NCI-H1436 (cell line): ENCODE results near the gene BTBD1.
A peak's percentile ranks its signal among the peaks of the same experiment; 100 is the strongest.

ENCODE experiments used
- DNase-seq: peaks from one replicate; lab custom pipeline; 2025; lab: John Stamatoyannopoulos, UW

Gene BTBD1

GRCh38 chr15:83066734-83067637 lies at the start of gene BTBD1:
Gene BTBD1, minus strand, starts transcription at chr15:83067252. Its CDS starts 101 bp downstream, at chr15:83067151.
- peak; percentile 82 for DNase-seq

DNA sequence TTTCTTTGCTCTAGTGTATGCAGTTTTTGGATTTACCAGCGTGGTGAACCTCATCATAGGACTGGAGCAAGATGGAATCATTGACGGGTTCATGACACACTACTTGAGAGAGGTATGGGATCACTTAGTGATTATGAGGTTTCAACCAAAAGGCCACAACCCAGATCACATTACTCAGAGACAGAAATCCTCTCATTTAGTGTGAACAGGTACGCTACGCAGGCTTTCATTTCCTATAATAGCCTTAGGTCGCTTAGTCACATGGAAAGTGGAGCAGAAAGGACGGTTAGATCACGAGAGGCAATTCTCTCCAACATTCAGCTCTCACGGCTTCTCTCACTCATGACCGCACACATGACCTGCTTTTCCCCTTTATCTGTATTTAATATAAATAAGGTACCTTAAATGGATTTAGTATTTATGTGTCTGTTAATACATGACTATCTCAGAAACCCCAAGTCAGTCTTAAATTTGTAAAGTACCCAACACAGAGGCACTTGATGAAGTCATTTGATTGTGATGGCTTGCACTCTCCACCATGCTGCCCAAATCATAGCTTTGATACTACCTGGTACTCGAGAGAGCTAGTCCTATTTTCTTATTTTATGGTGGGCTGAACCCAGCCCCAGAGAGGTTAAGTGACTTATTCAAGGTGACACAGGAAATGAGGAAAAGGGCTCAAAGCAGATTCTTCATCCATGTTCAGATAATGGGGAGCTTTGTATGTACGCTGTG lies 48.9 kb upstream of the BTBD1 start:
- no peak for DNase-seq

GRCh38 chr15:83115410-83115809 lies 48.4 kb upstream of the BTBD1 start:
- DNase-seq: no peak

DNA sequence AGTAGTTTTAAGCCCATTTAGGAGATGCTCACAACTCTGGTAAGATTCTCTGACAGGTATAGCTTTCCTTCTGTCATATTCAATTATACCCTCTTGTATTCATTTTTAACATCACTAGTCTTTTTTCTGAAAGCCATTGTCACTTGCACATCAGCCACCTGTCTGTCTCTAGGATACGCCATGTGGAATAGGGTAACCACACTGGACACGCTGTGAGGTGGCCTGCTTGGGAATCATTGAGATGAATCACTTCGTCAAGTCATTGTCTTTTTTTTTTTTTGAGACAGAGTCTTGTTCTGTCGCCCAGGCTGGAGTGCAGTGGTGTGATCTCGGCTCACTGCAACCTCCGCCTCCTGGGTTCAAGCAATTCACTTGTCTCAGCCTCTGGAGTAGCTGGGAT lies 47.8 kb upstream of the BTBD1 start:
- DNase-seq: no peak

DNA sequence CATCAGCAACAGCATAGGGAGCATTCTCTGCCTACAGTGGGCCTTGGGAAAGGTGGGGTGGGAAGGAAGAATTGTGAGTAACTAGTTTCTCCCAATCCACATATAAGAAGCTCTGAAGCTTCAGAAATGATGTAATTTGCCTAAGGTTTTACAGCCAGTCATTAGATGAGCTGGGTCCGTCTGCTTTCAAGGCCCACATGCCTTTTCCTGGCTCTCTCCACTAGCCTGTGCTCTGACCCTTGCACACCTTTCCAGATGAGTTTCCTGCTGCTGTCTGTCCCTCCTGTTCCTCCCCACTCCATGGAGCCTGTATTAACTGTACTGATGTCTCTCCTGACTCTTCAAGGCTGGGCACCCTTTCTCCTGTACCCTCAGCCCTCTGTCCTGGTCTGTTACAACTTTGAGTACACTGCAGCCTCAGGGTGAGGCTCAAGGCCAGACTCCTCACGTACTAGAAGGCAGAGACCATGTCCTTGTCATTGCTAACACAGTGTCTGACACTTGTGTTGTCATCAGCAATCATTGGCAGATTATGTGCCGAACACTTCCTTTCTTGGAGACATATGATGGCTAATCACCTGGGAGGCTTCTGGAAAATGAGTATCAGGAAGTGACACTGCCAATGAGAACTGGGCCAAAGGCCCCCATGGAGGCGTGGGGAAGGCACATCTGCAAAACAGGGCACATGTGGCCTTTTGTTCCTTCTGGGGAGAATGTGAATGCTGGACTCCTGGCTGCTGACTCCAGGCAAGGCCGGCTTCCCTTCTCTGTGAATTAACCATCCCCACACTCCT lies 47.0 kb upstream of the BTBD1 start:
- DNase-seq: no peak

- DNase-seq: no peak
Observed at GRCh38 chr15:83112956-83113299, 45.9 kb upstream of the BTBD1 start.

DNA sequence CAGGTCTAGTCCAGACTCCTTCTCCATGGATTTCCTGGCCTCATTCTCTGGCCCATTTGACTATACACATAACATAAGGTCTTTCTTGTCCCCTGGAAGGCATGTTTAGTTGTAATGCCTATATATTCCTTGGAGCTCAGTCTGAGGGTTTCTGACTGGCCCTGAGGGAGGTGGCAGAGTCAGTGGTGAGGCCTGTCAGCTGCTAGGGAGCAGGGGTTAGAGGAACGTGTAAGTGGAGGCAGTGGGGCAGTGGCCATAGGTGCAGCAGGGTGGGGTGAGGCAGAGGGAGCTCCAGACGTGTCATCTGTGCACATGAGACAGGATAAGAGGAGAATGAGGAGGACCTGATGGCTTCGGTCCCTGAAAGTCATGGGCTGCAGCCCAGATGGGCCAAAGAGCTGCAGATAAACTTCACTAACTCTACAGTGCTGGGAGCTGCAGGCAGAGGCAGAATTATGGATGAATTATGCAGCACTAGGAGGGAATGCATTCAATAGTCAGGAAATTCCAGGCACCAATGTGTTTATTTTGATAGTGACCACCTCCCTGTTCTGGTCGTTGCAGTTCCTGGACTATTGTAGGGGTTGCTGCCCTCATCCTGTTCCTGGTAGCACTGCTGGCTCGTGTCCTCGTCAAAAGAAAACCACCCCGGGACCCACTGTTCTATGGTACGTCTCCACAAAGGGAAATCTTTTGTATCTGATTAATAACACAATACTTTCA lies 45.3 kb upstream of the BTBD1 start:
- DNase-seq: no peak

- DNase-seq: no peak
Observed at GRCh38 chr15:83111149-83111548, 44.1 kb upstream of the BTBD1 start.

DNA sequence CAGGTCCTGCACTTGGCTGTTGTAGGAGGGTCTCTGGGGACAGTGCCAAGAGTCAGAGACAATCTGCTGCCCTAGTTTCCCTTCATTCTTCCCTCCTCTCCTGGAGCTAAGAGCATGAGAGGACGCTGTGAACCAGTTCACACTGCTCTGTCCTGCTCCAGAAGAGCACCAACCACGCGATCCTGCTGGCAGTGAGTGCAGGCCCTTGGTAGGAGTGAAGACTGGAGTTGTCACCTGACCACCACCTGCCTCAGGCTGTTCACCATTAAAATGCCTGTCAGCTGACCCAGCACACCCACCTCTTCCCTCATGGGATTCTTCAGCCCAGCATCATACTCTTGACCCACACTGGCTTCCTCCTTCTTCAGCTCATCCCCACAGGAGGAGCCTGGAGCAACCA lies 43.3 kb upstream of the BTBD1 start:
- no peak for DNase-seq

- no peak for DNase-seq
Observed at GRCh38 chr15:83109532-83109931, 42.5 kb upstream of the BTBD1 start.

GRCh38 chr15:83108266-83109219 lies 41.5 kb upstream of the BTBD1 start:
- no peak for DNase-seq

DNA sequence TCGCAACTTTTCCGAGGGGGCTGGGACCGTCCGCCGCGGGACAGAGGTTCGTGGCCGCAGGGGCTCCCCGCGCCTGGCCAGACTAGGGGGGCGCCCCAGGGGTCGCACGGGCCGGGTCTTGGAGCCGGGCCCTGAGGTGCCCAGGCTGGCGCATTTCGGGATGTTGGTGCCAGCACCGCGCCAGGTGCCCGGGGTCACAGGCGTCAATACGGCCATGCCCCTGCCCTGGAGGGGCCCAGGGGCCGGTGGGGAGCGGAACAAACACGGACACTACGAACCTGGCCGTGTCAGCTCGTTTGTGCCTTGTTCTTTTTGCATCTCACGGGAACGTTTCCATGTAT lies 40.8 kb upstream of the BTBD1 start:
- DNase-seq: no peak

DNA sequence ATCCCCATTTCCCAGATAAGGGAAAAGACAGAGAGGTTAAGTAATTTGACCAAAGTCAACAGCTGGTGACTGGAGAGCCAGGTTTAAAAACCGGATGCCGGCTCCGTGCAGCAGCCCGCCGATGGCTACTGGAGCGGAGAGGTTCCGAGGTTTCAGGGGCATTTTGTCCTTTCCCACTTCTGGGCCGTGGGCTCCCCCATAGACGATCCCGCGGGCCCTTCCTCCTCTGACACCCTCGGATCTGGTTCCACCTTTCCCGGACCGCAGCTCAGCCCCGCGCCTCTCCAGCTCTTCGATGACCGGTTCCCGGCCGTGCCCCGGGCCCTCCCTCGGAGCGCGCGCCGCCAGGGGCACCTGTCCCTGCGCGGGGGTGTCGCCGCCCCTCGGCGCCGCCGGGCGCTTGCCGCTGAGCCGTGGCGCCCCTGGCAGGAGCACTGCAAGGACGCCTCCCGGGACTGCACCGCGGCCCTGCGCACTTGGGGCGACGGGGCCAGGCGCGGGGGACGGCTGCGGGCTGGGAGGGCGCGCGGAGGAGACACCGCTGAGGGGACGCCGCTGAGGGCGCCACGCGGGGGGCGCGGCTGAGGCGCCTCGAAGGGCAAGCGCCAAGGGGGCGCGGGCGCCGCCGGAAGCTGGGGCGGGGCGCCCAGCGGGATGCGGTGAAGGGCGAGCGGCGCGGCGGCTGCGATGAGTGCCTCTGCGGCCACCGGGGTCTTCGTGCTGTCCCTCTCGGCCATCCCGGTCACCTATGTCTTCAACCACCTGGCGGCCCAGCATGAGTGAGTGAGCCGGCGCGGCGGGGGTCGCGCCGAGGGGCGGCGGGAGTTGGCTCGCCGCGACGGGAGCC lies 40.2 kb upstream of the BTBD1 start, which contains the start of gene TM6SF1:
TM6SF1 (plus strand) TSS at position 652 of the 847 bp plus-strand sequence; CDS start at position 688, 36 bp downstream.
- no peak for DNase-seq

GRCh38 chr15:83105440-83105839 lies 38.4 kb upstream of the BTBD1 start:
- DNase-seq: no peak

- DNase-seq: no peak
Observed at GRCh38 chr15:83104141-83104540, 37.1 kb upstream of the BTBD1 start.

- no peak for DNase-seq
Observed at GRCh38 chr15:83102346-83102745, 35.3 kb upstream of the BTBD1 start.

DNA sequence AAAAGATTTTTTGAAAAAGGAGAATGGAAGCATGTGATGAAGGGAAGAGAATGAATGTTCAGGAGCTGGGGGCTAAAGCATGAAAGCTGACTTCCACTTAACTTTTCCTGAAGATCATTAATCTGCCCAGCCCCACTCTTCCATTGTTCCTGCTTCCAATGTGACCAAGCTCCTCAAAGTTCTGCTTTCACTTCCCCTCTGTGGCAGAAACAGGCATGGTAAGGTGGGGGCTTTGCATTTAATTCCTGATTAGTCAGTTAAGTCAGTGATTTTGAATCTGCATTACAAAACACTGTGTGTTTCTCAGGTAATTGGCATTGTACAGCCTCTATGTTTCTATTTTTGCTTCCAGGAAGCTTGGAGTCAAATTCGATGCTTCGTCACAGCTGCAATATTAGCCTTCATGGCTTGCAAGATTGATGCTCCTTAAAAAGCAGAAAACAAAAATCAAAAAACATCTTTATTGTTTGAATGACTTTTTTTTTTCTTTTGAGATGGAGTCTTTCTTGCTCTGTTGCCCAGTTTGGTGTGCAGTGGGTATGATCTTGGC lies 33.1 kb upstream of the BTBD1 start:
- DNase-seq: no peak

DNA sequence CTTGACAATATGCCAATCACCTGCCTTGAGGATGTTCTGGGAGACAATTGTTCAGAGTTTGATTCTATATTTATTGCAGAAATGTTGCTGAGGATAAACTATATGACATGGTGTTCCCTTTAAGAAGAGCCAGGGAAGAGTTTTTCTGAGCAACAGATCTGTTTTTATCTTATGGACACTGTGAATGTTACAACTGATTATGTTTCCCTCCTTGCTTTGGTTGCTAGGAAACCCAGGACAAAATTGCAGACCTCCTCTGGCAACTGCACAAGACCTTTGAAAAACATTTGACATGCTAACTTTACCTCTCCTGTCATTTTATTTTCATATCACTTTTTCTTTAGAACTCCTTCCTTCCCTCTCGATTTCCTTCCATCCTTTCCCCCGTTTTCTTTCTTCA lies 32.2 kb upstream of the BTBD1 start:
- no peak for DNase-seq

DNA sequence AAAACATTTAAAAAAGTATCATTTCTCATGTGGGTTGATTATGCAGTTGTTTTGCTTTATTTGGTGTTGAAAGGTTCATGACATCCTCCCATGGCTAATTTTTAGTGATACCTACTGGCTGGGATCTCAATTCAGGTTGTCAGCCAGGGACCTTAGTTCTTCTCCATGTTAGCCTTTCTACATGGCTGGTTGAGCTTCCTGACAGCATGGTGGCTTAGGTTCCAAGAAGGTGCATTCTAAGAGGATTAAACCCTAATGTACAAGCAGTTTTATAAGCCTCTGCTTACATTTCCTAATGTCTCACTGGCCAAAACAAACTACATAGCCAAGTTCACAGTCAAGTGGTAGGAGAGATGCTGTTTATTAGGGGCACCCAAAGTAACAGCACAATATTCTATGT lies 31.0 kb upstream of the BTBD1 start:
- no peak for DNase-seq
